NAMALWA (cell line): ENCODE data around the gene FBXO24.

Experiments used
- DNase-seq: peaks from one replicate; pipeline ENCODE4 v3.0.0-alpha.2; 2015; ENCODE audit warnings: low spot score

Gene FBXO24

DNA sequence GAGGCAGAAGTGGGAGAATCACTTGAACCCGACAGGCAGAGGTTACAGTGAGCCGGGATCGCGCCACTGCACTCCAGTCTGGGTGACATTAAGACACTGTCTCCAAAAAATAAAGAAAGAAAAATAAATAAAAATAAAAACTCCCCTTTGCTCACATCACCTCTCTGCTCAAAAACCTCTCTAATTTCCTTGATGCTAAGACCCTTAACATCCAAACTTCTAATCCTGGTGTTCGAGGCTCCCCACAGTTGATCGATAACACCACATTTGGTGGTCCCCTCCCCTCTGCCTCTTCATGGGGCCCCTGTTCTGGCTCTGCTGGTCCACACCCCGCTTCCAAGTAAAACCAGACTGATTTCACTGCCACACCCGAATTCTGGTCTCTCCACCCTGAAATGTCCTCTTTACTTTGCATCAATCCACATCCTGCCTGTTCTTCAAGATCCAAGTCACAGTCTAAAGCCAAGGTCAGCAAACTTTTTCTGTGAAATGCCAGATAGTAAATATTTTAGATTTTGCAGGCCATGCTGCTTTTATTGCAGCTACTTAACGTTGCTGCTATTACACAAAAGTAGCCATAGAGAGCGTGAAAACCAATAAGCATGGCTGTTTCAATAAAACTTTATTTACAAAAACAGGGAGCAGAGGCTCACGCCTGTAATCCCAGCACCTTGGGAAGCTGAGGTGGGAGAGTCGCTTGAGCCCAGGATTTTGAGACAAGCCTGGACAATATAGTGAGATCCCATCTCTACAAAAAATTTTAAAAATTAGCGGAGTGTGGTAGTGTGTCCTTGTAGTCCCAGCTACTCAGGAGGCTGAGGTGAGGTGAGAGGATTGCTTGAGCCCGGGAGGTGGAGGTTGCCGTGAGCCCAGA is 38.1 kb downstream of the FBXO24 start:
- no peak for DNase-seq

DNA sequence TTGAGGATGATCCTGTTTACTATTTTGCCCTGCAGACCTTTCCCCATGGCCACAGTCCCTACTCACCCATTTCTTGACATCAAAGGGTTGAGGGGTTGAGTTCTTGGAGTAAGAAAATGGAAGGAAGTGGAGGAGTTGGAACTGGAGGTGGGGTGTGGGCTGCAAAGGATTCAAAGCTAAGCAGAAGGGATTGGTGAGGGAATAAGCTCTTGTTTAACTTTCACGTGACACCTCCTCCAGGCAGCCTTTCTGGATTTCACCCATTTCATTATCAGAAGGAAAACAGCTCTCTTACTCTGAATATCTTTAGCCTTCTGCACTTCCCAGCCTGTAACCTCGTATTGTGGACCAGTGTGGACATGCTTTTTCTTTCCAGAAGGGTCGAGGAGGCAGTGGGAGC is 39.9 kb downstream of the FBXO24 start:
- no peak for DNase-seq

DNA sequence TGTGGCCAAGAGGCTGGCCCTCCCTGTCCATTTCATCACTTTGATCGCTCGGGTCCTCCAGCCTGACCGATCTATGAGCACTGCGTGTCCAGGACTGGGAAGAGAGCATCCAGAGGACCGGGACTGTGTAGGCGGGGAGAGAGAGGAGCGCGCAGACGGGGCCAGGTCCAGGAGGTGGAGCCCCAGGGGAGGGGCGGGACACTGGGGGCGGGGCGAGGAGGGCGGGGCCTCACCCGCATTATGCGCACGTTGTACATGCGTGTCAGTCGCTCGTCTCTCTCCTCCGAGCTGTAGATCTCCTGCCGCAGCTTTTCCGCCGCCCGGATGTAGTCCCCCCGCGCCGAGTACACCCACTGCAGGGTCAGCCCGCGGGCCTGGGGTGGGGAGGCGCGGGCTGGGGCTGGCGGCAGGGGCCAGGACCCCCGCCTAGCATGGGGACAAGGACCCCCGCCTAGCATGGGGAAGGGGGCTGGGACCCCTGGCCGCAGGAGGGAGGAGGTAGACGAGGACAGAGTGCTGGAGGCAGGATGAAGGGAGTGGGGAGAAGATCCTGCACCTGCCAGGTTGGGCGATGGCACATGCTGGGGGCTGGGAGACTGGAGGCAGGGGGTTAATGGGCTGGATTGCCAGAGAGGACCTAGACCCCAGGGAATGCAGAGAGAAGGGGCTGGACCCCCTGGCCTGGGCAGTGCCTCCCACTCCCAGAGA is 40.6 kb downstream of the FBXO24 start:
- peak; percentile 94 for DNase-seq

DNA sequence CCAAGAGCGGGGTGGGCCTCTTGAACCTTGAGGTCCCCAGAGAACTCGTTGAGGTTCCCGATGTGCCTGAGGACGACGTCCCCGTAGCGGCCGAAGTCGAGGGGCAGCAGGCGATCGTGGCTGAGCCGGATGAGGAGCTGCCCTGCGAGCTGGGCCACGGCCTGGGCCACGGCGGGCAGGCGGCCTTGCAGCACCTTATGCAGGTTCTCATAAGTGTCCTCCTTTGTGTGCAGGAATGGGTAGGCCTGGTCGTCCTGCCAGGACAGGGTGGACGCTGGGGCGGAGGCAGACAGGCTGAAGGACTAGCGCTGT is 41.1 kb downstream of the FBXO24 start:
- DNase-seq, result no peak

DNA sequence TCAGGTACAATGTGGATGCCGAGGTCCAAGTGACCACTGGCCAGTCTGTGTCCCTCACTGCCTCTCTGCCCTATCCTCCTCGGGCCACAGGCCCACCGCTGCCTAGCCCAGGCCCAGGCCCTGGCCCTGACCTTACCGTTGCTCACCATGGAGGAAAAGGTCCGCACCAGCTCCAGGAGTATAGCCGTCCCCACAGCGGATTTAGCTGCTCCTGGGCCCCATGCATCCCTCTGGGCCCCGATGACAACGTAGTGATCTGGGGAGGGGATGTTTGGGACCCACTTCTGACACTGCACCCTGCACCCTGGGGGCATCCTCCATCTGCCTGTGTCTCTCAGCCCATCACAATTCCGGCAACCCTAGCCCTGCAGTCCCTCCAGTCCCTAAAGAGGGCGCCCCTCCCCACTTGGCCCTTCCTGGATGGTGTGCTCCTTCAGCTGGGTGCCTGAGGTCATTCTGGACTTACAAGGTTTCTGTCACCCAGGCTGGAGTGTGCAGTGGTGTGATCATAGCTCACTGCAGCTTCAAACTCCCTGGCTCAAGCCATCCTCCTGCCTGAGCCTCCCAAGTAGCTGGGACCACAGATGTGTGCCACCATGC is 43.1 kb downstream of the FBXO24 start:
- peak; percentile 89 for DNase-seq

DNA sequence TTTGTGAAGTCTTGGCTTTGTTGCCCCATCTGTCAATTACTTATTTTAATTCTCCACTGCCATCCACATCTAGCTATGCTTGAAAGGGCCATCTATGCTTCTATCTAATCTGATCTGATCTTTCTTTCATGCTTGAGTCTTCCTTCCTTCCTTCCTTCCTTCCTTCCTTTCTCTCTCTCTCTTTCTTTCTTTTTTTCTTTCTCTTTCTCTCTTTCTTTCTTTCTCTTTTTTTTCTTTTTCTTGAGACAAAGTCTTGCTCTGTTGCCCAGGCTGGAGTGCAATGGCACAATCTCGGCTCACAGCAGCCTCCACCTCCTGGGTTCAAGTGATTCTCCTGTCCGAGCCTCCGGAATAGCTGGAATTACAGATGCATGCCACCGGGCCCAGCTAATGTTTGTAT is 43.9 kb downstream of the FBXO24 start:
- DNase-seq, result no peak

DNA sequence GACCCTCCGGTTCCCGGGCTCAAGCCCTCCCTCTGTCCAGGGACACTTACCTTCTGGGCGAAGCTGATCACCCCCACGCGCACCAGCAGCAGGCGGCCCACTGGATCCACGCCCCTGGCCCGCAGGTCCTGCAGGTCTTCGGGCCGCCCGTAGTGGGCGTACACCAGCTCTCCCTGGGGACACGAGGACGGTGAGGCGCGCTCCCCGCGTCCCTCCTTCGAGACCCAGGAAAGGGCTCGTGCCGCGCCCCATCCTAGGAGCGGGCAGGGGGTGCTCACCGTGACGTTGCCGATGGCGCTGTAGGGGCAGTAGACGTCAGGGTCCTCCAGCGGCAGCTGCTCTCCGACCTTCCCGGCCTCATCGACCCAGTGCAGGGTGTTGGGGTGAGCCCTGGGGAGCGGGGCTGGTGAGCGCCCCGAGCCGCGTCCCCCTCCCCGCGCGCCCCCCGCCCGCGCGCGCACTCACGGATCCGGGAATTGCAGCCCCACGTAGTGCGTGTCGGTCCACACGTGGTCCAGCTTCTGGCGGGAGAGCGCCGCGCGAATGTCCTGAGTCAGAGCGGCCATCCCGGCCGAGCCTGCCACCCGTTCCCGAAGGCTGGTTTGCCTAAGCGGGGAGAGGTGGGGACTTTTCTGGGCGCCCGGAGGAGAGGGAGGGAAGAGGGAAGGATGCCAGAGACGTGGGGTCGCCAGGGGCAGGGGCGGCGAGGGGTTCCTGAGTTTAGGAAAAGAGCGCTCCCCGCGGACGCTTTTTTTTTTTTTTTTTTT is 47.0 kb downstream of the FBXO24 start:
- no peak for DNase-seq

DNA sequence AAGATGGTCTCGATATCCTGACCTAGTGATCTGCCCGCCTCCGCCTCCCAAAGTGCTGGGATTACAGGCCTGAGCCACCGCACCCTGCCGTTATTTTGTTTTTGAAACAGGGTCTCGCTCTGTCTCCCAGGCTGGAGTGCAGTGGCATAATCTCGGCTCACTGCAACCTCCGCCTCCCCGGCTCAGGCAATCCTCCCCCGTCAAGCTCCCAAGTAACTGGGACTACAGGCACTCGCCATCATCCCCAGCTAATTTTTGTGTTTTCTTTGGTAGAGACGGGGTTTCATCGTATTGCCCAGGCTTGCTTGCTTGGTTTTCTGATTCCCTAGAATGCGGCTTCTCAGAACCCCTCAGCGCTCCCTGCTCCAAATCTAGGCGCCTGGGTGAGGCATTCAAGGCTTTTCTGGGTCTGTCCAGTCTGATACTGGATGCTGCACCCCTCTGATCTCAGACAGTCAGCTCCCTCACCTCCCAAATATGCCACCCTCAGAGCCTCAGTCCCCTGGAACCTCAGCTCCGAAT is 53.9 kb downstream of the FBXO24 start:
- no peak for DNase-seq

DNA sequence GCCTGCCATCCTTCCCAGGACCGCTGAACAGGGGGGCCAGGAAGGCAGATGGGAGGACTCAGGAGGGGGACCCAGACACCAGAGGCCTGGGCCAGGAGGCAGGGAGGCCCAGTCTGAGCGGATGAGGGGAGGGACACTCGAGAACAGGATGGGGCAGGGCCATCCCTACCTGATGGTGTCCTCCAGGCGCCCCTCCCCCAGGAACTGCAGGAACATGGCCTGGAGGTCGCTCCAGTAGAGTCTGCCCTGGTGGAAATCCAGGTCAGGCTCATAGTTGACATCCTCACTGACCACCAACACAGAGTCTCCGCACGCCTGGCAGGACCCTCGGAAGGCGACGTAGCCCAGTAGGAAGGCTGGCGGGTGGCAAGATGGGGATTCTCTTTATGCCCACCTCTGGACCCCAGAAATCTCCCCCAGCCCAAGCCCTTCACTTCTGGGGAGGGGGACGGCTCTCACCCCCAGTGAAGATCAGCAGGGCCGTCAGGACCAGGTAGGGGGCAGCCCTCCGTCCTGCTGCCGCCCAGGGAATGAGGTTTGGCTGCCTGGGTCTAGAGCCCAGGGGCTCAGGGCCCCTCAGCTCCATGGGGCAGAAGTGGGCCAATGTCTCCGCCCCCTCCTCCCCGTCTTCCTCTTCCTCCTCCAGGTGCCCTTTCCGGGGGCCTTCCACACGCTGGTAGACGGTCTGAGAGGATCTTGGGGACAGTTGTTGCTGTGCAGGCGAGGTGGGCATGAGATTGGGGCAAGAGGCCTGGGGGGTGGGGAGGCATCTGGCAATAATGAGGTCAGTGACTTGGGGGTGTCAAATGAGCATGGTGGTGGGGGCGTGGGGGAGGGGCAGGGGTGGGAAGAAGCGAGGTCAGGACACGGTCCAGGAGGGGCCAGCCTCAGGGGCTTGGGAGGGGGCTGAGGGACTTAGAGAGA is 54.7 kb downstream of the FBXO24 start:
- no peak for DNase-seq

DNA sequence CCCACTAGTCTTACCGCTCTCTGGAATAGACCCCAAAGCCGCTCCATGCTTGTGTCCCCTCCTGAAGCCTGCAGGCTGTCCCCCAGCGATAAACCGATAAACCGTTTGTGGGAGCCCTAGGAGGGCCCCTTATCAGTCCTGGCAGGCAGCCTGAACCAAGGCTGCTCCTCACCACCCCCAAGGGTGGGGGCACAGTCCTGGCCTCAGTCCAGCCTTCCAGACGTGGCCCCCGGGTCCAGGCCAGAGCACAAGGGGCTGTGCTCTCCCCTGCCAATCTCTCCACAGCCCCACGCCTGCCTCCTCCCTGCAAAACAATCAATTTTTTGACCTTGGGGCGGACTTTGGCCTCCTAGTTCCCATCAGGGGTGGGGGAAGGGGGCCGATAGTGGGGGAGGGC is 55.3 kb downstream of the FBXO24 start, which contains the start of gene TFR2:
TFR2 (minus strand) TSS at position 90 of the 397 bp plus-strand sequence; CDS start at position 47, 43 bp downstream.
- DNase-seq, result no peak

DNA sequence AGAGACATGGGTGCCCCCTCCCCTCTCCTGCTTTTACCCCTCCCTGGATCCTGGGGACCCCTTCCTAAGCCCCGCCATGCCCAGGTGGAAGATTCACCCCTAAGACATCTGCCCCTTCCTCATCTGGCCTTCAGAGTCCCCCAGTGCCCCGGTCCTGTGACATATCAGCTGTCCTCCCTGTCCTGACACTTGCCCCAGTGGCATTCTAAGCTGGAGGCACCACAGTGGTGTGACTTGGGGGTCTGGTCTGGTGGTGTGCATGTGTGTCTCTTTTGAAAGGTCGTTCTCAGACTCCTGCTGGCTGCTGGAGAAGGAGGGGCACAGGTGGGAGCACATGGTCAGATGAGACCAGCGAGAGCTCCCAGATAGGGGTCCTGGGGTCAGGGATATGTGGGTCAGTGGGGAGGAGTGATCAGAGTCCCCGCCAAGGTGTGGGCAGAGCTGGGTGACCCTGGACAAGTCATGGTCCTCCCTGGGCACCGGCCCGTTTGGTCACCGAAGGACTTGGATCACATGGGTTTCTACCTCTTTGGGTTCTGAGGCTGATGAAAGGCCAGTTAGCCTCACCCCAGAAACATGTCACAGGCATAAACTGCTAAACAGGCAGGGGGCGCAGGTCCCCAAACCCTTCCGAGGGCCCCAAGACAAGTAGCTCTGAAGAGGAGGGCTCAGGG is 55.9 kb downstream of the FBXO24 start:
- no peak for DNase-seq

DNA sequence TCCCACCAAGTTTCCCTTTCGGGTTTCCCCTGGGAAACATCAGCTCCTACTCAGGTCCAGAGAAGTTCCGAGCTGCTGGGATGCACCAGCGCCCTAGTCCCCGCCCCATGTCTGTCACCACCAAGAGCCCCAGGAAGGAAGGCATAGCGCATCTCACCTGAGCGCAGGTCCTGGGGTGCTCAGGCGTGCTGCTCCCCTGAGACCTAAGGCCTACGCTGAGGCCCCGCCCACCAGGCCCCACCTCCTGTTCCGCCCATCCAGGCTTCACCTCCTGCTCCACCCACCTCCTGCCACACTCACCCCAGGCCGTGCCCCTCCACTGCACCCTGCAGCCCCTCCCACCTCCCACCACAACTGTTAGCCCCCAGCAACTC is 56.4 kb downstream of the FBXO24 start:
- DNase-seq, result peak; percentile 76

DNA sequence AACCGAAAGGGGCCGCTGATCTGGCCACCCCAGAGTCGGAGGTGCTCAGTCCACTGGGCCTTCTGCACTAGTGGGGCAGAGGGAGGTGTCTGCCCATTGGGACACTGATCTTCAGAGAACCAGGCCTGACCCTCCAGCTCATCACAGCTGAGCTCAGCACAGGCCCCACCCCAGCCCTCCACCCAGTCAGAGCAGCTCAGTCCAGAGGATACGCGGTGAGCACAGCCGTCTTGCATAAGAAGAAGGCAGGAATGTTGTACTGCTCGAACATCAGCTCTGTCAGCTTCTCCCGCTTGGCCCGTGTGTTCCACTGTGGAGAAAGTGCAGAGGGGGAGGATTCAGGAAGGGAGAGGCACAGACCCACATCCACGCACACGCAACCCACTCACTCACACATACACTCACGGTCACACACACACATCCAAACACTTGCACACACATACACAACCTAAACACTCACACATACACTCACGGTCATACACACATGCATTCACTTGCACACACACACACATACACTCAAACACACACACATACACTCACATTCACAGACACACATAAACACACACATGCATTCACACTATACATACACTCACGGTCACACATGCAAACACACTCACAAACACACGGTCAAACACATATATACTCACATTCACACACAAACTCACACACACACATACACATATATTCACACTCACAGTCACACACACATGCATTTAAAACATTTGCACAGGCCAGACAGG is 63.9 kb downstream of the FBXO24 start:
- no peak for DNase-seq
